ENCODE results near the gene RASGRF2.
"Not testable (repeated sequence)": the region's sequence is repeated elsewhere in the genome, so short reads cannot be mapped to it uniquely, and the experiment has no call there.

The RASGRF2 gene

DNA sequence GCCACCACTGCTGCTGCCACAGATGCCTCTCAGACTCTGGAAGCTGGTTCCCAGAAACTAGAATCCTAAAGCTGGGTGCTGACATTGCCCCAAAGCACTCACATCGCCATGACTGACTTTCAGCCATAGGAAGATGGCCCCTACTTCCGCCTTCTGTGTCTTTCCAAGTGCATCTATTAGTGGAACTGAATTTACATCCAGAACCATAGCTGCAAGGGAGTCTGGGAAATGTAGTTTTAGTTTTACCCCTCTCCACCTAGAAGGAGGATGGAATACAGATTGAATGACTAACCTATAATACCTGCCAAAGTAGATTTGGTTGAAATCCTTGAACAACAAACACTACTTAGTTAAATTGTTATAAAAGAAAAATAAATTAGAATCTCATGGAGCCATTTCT lies 118.8 kb downstream of the RASGRF2 start:
- no peak for DNase-seq

DNA sequence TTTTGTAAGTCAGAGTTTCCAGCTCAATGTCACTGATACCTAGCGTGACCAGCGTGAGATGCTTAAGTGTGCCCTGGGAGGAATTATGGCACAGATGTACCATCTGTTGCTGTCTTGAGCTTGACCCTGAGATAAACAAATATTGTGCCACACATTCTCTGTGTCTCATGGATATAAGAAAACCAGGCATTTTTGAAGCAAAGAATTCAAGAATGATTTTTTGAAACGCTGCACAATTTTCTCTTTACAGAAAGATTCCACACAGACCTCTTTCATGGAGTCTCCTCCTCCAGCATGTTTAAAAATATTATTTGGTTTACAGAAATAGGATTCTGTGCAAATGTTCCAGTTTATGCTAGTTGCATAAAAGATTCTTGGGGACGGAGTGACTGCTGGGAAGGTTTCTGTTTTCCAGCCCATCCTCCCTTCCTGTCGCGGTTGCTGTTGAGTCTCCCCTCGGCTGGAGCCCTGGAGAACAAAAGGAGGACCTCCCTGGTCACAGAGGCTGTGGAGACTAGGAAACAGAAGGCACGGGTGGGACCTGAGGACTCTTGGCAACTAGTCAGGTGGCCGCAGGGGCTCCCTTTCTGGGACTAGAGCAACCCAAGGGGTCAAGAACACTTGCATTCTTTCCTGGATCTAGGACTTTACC lies 120.8 kb downstream of the RASGRF2 start:
- no peak for DNase-seq

DNA sequence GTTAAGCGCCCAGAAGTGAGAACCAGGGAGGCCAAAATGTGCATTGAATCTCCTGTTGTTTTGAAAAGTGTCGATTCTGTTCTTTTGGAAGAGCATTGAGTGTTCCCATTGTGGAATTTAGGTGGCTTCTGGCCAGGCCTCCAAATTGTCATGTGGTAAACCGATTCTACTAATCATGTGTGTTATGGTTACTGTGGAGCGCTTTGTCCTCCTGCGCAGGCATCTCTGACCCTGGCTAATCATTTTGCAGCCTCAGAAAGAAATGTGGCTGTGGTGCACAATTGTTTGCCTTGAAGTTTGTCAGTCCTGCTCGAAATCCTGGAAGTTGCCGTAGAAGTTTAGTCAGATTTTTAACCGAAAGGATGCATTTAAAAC lies 121.3 kb downstream of the RASGRF2 start:
- DNase-seq, result no peak

DNA sequence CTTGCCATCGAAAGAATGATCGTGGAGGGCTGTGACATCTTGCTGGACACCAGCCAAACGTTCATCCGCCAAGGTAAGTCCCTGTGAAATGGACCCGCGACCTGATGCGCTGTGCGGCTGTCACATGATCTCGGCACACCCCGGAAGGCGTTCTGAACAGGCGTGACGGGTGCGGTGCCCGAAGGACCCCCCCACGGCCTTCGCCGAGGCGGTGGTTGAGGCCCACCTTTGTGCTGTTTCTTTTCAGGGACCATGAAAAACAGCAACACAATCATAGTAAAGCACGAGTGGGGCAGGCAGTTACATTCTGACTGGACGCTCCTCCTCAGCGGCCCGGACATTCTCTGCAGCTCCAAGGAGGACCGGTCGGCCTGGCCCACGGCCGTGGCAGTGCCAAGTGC lies 126.7 kb downstream of the RASGRF2 start:
- DNase-seq, result no peak

DNA sequence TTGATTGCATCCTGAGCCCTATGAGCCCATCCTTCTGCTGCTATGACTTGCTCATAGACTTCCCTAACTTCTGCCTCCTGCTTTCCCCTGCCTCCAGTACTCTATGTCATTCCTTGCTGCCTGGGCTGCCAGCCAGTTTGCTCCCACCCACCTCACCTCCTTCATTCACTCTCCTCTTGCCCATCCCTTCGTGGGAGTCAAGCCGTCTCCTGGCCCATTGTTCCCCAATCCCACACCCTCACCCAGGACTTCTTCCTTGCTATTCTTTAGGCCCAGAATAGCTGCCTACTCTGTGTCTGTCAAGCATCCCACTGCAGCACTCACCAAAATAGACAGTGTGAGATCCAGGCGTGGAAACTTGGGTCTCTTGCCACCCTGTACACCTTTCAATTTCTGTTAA lies 131.0 kb downstream of the RASGRF2 start:
- no peak for DNase-seq

DNA sequence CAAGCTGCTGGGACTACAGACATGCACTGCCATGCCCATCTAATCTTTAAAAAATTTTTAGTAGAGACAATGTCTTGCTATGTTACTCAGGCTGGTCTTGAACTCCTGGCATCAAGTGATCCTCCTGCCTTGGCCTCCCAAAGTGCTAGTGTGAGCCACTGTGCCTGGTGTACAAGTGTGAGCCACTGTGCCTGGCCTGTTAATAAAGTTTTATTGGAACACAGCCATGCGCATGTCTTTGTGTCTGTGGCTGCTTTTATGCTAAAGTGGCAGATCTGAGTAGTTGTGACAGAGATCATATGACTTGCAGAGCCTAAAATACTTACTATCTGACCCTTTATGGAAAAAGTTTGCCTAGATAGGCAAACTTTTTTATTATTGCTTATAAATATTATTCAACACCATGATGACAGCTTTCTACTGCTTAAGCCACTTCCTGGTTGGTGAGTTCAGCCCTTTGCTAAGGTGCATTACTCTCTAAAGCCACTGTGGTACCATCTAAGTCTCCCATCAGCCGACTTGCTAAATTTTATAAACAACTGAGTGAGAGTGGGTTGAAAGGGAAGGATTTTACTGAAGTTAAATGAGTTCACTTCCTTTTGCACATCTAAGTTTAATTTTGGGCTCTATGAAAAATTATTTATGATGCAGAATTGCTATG lies 133.5 kb downstream of the RASGRF2 start:
- no peak for DNase-seq

DNA sequence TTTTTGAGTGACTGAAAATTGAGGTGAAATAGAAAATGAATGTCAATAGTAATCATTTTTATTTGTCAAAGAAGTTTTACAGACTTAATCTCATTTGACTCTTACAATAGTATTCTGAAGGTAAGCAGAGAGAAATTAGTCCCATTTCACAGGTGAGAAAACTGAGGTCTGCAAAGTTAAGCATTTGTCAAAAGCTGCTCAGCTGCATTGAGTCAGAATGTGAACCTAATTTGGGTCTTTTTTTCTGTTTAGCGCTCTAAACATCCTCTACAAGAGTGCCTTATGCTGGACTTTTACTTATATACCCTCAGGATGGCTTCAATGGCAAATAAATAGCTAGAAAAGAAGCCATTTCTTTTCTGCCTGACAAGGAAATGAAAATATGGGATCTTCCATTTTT lies 135.7 kb downstream of the RASGRF2 start:
- no peak for DNase-seq

DNA sequence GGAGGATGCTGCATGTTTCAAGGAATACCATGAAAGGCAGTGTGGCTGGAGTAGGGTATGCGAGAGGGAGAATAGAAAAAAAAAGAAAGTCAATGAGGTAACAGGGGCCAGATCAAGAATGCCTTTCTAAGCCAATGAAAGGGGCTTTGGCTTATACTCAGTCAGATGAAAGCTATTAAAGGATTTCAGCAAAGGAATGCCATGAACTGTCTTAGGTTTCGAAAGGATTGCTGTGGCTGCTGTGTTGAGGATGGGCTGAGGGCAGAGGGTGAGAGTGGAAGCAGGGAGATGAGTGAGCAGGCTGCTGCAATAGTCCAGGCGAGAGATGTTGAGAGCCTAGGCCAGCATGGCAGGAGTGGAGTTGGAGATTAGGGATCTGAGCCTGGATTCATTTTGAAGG lies 137.6 kb downstream of the RASGRF2 start:
- DNase-seq, result no peak

DNA sequence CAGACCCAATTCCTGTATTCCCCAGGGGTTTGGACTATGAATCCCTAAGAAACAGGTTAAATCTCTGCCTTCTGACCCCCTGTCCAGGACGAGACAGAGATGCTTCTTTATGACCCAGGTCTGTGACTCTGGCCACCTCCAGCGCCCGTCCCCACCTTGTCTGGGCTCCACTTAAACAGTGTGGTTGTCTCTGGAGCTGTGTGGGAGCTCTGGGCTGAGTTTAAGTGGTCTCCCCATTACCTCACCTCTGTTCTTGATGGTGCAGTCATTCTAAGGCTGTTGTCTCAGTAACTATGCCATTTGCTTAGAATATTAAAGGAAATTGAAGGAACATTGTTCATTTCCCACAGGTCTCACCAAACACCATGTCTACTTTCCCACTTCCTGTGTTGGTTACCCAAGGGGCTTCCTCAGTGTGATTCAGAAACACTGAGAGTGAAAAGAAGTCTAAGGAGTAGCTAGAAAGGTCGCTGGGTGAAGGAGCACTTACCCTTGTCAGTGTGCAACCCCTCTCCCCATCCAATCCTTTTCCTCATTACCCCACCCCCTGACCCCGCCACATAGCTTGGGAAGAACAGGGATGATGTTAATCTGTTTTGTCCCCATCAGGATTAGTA lies 145.2 kb downstream of the RASGRF2 start:
- no peak for DNase-seq

DNA sequence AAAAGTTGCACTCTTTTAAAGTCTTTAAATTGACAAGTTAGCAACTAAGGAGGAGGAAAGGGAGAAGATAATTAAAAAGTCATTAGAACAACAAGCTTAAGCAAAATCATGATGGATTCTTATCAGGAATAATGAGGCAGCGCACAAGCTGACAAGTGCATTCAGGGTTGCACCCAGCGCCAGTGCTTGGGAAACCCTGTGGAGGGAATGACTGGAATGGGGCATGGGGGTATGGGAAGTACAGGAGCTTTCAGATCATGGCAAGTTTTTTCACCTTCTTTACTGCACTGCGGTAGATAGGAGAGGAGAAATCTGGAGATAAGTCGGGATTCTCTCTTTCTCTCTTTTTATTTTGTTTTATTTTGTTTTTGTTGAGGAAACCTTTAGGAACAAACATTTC lies 155.1 kb downstream of the RASGRF2 start:
- no peak for DNase-seq

DNA sequence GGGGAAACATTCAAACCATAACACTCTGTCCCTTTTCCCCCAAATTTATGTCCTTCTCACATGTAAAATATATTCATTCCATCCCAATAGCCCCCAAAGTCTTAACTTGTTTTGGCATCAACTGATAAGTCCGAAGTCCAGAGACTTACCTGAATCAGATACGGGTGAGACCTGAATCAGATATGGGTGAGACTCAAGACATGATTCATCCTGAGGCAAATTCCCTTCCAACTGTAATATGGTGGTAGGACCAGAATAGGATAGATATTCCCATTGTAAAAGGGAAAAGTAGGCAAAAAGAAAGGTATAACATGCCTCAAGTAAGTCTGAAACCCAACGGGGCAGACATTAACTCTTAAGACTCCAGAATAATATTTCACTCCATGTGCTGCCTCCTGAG lies 157.4 kb downstream of the RASGRF2 start:
- no peak for DNase-seq

DNA sequence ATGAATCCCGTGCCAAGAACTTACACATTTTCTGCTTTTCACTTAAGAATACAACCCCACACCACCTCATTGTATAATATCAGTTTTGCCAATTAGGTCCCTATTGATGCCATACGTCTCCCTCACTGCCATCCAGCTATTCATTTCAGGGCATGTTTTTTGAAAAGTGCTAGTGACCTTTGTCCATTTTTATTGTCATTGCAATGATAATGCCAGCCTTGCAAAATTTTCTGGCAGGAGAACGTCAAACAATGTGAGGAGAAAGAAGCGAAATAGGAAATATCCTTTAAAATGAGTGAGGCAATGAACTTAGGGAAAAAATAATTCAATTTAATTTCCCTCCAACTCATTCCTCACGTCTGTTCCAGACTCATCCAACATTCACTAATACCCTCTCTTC lies 161.1 kb downstream of the RASGRF2 start:
- no peak for DNase-seq

DNA sequence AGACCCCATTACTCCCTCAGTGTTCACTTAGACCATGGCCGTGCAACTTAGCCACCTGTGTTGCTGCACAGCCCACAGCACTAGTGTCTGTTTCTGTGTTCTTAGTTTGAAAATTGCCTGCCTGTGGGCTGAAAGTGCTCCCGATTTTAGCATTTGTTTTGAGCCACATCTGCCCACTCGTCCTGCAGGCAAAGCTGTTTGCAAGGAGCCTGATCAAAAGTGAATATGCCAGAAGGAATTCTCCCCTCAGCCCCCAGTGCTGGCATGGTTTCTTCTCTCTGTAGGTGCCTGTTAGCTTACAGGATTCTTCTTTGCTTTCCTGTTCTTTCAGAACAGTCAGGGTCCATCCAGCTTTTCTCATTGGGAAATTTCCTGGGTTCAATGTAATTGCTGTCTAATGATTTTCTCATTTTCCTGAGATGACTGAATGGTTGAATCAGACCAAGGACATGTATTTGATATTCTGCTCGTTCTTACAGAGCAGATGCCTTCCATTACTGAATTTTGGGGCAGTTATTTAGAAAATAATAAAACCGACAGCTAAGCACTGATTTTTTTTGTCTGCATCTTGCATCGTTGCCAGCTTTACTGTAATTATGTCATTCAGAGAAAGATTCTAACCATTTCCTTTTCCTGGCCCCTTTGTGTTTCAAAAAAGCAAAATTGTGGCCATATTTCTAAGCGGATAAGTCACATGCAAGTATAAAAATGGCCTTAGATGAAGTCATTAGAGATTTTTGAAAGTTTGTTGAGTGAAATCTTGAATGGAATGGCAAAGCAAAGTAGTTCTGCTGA lies 161.9 kb downstream of the RASGRF2 start:
- DNase-seq, result no peak

DNA sequence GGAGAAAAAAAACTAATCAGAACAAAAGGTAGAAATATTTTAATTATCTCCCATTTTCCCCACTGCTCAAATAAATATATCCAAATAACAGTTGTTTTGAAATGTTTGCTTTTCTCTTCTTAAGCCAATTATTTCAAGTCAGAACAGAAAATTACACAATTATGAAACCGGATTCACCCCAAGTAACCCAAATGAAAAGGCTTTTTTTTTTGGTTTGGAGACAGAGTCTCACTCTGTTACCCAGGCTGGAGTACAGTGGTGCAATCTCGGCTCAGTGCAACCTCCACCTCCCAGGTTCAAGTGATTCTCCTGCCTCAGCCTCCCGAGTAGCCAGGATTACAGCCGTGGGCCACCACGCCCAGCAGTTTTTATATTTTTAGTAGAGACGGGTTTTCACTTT lies 164.5 kb downstream of the RASGRF2 start:
- not testable (repeated sequence) for DNase-seq

DNA sequence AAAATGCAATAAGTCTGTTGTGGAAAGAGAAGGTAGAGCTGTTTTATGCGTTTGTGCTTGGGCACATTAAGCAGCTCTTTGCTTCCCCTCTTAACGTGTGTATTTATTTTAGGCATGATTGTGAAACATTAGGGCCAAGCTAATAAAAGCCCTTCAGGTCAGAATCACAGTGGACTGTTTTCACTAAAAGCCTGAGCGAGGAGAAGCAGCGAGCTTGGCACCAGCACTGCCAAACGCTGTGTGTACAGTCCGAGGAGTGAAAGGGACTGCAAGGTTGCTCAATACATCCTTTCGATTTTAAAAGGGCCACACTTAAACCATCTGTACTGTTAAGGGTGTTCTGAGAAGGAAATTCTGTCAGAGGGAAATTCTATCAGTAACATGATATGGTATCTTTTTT lies 165.8 kb downstream of the RASGRF2 start:
- peak; percentile 67 for DNase-seq

DNA sequence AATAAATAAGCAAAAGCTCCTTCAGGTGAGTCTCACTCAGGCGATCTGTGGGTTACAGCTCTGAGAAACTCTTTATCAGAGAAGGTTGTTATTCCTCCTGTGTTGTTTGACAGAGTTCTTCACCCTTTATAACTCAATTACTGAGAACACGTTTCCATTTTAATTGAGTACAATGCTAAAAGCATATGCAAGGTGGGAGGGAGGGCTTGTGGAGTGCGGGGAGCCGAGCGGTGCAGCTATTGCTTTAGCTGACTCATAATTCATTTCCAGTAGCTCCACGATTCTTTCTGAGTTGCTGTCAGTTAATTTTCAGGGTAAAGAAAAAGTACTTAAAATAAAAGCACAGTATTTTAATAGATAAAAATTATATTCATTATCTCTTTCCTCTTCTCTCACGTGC lies 168.3 kb downstream of the RASGRF2 start:
- no peak for DNase-seq

DNA sequence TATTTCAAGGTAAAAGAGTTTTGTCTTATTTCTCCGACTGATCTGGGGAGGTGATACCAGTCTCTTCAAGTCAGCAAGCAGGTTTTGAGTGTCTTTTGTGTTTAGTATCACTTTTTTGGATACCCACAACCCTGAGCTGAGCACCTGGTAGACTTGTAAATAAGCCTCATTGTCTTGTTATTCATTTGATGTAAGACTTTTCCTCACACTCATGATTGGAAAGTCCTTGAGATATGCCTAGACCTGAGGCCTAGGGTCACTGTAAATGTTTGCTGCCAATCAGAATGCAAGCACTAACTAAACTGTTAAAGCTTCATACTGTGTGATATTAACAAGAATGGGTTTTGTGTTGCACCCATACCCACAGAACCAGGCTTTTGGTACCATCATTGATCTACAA lies 172.2 kb downstream of the RASGRF2 start:
- DNase-seq, result no peak

DNA sequence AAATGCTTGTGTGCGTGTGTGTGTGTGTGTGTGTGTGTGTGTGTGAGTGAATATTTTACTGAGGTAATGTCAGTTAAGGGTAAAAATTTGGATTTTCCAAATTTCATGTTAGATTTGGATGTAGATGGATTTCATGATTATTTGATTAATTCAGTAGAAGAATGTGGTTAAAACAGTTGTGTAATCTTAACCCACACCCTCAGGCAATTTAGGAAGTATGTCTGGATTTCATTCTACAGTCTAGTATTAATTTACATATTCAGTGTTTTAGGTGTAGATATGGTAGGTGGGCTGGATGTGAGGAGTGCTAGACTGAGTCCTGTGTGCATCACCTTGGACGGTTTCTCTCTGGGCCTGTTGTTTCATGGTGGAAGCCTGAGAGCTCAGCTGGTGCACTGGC lies 173.9 kb downstream of the RASGRF2 start:
- no peak for DNase-seq

DNA sequence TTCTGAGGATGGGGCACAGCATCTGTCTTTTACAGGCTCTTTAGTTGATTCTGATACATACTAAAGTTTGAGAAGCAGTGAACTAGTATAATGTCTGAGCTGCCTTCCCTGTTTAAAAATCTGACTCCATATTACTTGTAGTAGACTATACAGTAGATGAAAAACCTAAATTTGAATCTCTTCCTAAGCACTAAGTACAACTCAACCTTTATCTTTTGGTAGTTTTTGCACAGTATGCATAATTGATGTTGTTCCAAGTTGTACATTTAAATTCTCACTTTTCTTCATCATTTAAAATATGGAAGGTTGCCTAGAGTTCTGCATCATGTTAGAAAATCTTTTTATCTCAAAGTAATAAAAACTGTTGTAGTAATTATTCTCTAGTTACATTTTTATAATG lies 174.4 kb downstream of the RASGRF2 start:
- no peak for DNase-seq

DNA sequence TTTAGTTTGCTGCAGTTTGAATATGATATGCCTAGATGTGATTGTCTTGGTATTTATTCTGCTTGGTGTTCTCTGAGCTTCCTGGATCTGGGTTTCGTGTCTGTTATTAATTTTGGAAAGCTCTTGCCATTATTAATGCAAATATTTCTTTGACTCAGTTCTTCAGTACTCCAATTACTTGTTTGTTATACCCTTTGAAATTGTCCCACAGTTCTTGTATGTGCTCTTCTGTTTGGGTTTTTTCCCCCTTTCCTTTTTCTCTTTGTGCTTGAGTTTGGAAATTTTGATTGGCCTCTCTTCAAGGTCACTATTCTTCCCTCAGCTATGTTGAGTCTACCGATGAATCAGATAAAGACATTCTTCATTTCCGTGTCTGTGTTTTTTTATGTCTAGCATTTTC lies 176.4 kb downstream of the RASGRF2 start:
- no peak for DNase-seq

DNA sequence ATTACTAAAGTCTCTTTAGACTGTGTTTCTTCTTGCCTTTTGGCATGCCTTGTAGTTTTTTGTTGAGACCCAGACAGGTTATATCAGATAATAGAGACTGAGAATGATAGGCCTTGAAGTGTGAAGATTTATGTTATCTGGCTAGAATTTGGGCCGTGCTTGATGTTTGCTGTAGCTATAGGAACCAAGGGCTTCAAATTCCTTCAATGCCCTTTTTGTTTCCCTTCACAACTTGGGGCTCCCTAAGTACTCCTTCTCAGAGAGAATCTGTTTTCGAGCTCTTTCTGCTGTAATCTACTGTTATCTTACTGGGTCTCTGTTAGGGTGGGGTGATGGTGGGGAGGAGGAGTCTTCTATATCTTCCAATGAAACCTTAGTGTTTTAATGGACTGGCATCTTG lies 177.7 kb downstream of the RASGRF2 start:
- no peak for DNase-seq

DNA sequence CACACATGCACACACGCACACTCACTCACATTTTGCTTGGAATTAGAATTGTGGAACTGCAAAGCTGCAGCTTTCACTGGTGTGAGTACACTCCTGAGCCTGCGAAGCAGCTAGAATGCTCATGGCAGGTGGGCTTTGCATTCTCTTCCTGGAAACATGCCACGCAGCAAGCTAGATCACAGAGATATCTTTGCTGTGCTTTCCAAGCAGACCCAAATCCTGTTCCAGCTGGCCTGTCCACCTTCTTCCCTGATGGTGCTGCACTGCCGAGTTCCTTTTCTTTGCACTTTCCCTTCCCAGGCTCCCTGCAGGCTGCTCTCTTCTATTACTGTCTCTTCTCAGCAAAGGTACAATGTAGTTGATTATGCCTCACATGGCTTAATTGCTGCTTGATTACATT lies 180.3 kb downstream of the RASGRF2 start:
- DNase-seq, result peak; percentile 3

DNA sequence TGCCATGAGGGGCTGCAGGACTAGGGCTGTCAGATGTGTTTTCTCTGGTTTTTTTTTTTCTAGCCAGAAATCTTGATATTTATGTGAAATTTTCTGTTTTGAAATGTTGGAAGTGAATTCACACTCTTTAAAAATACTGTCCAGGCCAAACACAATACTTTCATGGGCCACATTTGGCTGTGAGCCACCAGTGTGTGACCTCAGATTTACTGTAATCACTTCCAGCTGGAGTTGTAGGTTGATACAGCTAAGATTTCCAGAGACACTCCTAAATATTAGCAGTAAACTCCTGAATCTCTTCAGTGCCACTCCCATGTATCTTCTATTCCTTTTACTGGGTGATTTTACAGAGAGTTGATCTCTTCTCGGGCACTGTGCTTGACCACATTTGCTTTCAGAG lies 180.8 kb downstream of the RASGRF2 start:
- DNase-seq, result no peak

DNA sequence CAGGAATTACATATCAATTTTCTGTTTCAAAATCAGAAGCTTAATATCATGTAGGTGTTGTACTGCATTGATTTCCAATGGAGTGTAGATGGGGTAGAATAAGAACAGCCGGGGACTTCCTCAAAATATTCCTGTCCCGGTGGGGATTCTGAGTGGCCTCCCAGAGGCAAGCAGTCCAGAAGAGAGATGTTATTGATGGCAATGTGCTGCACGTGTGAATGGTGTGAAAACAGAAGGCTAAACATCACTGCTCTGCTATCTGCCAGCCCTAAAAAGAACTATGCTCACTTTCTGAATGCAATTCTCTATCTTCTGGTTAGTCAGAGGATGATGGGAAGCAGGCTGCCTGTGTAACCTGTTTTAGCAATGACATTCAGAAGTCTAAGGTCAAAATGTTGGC lies 181.9 kb downstream of the RASGRF2 start:
- no peak for DNase-seq
